H1 (cell line): Measurements from ENCODE around the gene CACNG5. TPM values are rescaled to one million over a fixed set of nuclear protein-coding genes. Genes with fewer than 3 reads are reported as not detected.

Experiments
- BACH1 ChIP-seq: IDR thresholded peaks from 2 replicates; pipeline ENCODE4 v1.6.1; 2012; ENCODE audit warnings: low read length, improper control_type of control experiment
- CBX5 ChIP-seq: fragments of 300-800, 300-1000 bp; sonication (generic); IDR thresholded peaks from 2 replicates; pipeline ENCODE4 v1.7.1; 2016; ENCODE audit warnings: antibody characterized with exemption, low read length, low read depth
- KDM5A ChIP-seq: fragments of 200-600 bp; IDR thresholded peaks from 2 replicates; pipeline ENCODE4 v1.7.1; 2012; ENCODE audit warnings: mild to moderate bottlenecking, low read length, inconsistent platforms, mixed read lengths
- RXRA ChIP-seq: IDR thresholded peaks from 2 replicates; pipeline ENCODE4 v1.6.1; 2011; ENCODE audit warnings: low read depth, mild to moderate bottlenecking, low read length, moderate library complexity; ENCODE audit not compliant: insufficient read depth
- SAP30 ChIP-seq: fragments of 300-600 bp; sonication (generic); IDR thresholded peaks from 2 replicates; pipeline ENCODE4 v1.7.1; 2012; ENCODE audit warnings: low read length, moderate library complexity, mild to moderate bottlenecking, inconsistent platforms; ENCODE audit not compliant: insufficient read depth, insufficient replicate concordance
- SIN3A ChIP-seq, 2 experiments: IDR thresholded peaks in 1 of 2; conservative IDR thresholded peaks in 1 of 2; 2 replicates each; pipeline ENCODE4 v1.6.1; 2011 to 2012; ENCODE audit warnings: low read length in 2 of 2, improper control_type of control experiment in 1 of 2, low read depth in 1 of 2, mild to moderate bottlenecking in 1 of 2
- SP1 ChIP-seq: IDR thresholded peaks from 2 replicates; pipeline ENCODE4 v1.6.1; 2011; ENCODE audit warnings: low read depth, low read length
- SRF ChIP-seq: IDR thresholded peaks from 2 replicates; pipeline ENCODE4 v1.6.1; 2011; ENCODE audit warnings: mild to moderate bottlenecking, low read depth, low read length, moderate library complexity
- SUZ12 ChIP-seq: fragments of 200-600 bp; sonication (generic); IDR thresholded peaks from 2 replicates; pipeline ENCODE4 v1.6.1; 2012; ENCODE audit warnings: mild to moderate bottlenecking, inconsistent platforms, low read length, moderate library complexity, mixed read lengths
- TBP ChIP-seq: IDR thresholded peaks from 2 replicates; pipeline ENCODE4 v1.6.1; 2011; ENCODE audit warnings: low read depth, low read length, improper control_type of control experiment
- TEAD4 ChIP-seq: IDR thresholded peaks from 2 replicates; pipeline ENCODE4 v1.6.1; 2012; ENCODE audit warnings: low read depth, low read length, inconsistent platforms, mixed read lengths
- polyA plus RNA-seq, 7 experiments: library from polyadenylated mRNA; depleted of rRNA in 3 of 7; stranded (reverse) in 5 of 7; unstranded in 2 of 7; fragments of >200 nt in 5 of 7; fragments of 200-250 nt in 2 of 7; gene quantifications; 1 replicate in 5 of 7; 2 replicates in 1 of 7; 4 replicates in 1 of 7; pipeline versions ENCODE4 v1.2.1 to v1.2.3, GENCODE V29; 2011 to 2013; ENCODE audit warnings: missing spikeins in 2 of 7, mixed read lengths in 2 of 7
- total RNA-seq: library from RNA; stranded (reverse); fragmentation: NEBNext Ultra II Directional; extraction: Animal tissue kit (Norgen Biotek cat#: 25700); gene quantifications from 2 replicates; pipeline ENCODE4 v1.2.1, GENCODE V29; 2021

The CACNG5 gene
- total and polyA plus RNA-seq, 2 of the 8 experiments (the other 6 are each of a cell fraction or from before 2014, with no cell fraction given): 2.2 to 3.1 TPM

- TF ChIP-seq SAP30 (no peak), SP1 (no peak), CBX5 (no peak), RXRA (no peak), SUZ12 (no peak), TBP (no peak), SIN3A (conservative IDR thresholded peaks at IDR 0.05 in 1 of 2, IDR thresholded peaks at IDR 0.05 in 1 of 2; ENCODE audit: low read depth in 1 of 2, low read length in 2 of 2) (no peak), TEAD4 (no peak), SRF (no peak), KDM5A (no peak), BACH1 (no peak)
Measured at GRCh38 chr17:66893382-66893781, 58.5 kb downstream of the CACNG5 start (continued).
